Body of pancreas (tissue), 4 donors: Measurements from ENCODE around the gene CEP85L. TPM values are rescaled to one million over a fixed set of nuclear protein-coding genes. Genes with fewer than 3 reads are reported as not detected.
"Not testable (repeated sequence)": the region's sequence is repeated elsewhere in the genome, so short reads cannot be mapped to it uniquely, and the experiment has no call there.

Experiments used
- ATAC-seq: fragments of 150-250 bp; one replicate; pipeline ENCODE4 v1.9.1; 2016
- DNase-seq, 4 donors: peaks; one replicate each; pipeline ENCODE4 v3.0.0-alpha.2; 2019
- H3K27ac ChIP-seq, 4 donors: fragments of 200-600 bp; sonication (generic); 1 replicate in 3 of 4; 2 replicates in 1 of 4; pipeline versions ENCODE4 v1.5.1 to v1.6.1; 2016 to 2019; ENCODE audit warnings: mild to moderate bottlenecking in 1 of 4, mixed read lengths in 1 of 4, moderate library complexity in 1 of 4
- H3K27me3 ChIP-seq, 2 donors: fragments of 200-600 bp; sonication (generic); one replicate each; pipeline ENCODE4 v1.6.0; 2016; ENCODE audit warnings: mild to moderate bottlenecking in 1 of 2
- H3K36me3 ChIP-seq, 2 donors: fragments of 200-600 bp; sonication (generic); replicated peaks in 1 of 2; 2 replicates each; pipeline ENCODE4 v1.5.1; 2016; ENCODE audit warnings: low read depth in 2 of 2; ENCODE audit not compliant: insufficient read depth in 1 of 2
- H3K4me1 ChIP-seq: fragments of 200-600 bp; sonication (generic); one replicate; pipeline ENCODE4 v1.6.0; 2016
- H3K4me3 ChIP-seq, 2 donors: fragments of 200-600 bp; sonication (generic); 1 replicate in 1 of 2; 2 replicates in 1 of 2; pipeline ENCODE4 v1.5.1; 2016 to 2019
- H3K9me3 ChIP-seq, 3 donors: fragments of 200-600 bp; sonication (generic); 1 replicate in 2 of 3; 2 replicates in 1 of 3; pipeline ENCODE4 v1.5.1; 2016
- CTCF ChIP-seq, 7 experiments: fragments of 450-650 bp in 4 of 7; fragments of 200-600 bp in 3 of 7; sonication (generic) in 3 of 7; IDR thresholded peaks; one replicate each; pipeline ENCODE4 v1.5.1; 2016 to 2019; ENCODE audit warnings: antibody characterized with exemption in 7 of 7
- POLR2A ChIP-seq, 3 donors: fragments of 450-650 bp; IDR thresholded peaks; one replicate each; pipeline ENCODE4 v1.6.1; 2016; ENCODE audit warnings: antibody characterized with exemption in 3 of 3, mild to moderate bottlenecking in 2 of 3
- WGBS, 2 donors: methylation state at CpG; one replicate each; pipeline ENCODE4 v1.1.5; 2017; 5-methylcytosine and 5-hydroxymethylcytosine counted together
- intact Hi-C: fragments of 100-400 bp; cut with DNase I; formaldehyde crosslinking; loops from one replicate; pipeline ENCODE4 v1.15.1; 2023
- total RNA-seq, 2 donors: library from RNA; depleted of rRNA; stranded (reverse); fragments of >200 nt; gene quantifications; one replicate each; pipeline ENCODE4 v1.1.0, GENCODE V29; 2016

The CEP85L gene
- total RNA-seq, 2 donors from 2014 or later, result 8.2 to 9.9 TPM

- H3K4me1 ChIP-seq, result no peaks in the 10 kb centered on the region
- no peaks in the 10 kb centered on the region for H3K36me3 ChIP-seq
- peaks cover 0 to 30% (median 0%) of the 10 kb centered on the region in 3 donors for H3K9me3 ChIP-seq
- TF ChIP-seq POLR2A (IDR thresholded peaks at IDR 0.05) (no peak), CTCF (IDR thresholded peaks at IDR 0.05) (no peak)
- ATAC-seq, result no peak
- H3K4me3 ChIP-seq, result no peak overlapping the region
- no peaks in the 10 kb centered on the region for H3K27me3 ChIP-seq
- no peak overlapping the region for H3K27ac ChIP-seq
- intact Hi-C loops, result no loop called here
- no peak for DNase-seq
Measured at GRCh38 chr6:118451839-118452238, 199.6 kb downstream of the CEP85L start.

- no peak for TF ChIP-seq POLR2A (IDR thresholded peaks at IDR 0.05)
- no peak for TF ChIP-seq CTCF (IDR thresholded peaks at IDR 0.05)
- Histone ChIP-seq H3K4me1 (no peaks in the 10 kb centered on the region), H3K9me3 (peaks cover 0 to 13% (median 0%) of the 10 kb centered on the region in 3 donors), H3K27me3 (no peaks in the 10 kb centered on the region), H3K4me3 (no peak overlapping the region), H3K27ac (no peak overlapping the region), H3K36me3 (no peaks in the 10 kb centered on the region)
- no peak for DNase-seq
- ATAC-seq, result no peak
- 82 to 100% methylated on average over 1 of the region's 1 CpG for WGBS, 2 donors
- intact Hi-C loops, result no loop called here
Measured at GRCh38 chr6:118444796-118445195, 206.6 kb downstream of the CEP85L start.

DNA sequence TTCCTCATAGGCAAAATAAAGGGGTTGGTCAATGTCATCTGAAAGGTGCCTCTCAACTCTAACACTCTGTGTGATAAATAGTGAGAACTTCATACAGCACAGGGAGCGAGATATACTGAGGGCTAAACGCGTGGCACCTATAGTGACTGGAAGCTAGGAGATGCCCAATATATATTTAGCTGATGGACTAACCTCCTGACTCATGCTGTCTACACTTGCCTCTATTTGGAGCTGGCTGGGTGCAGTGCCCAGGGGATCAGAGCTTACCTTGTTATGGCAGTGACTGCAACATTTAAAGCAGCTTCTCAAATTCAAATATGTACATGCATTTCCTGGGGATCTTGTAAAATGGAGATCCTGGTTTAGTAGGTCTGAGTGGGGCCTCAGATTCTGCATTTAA, 214.9 kb downstream of the CEP85L start:
- Histone ChIP-seq H3K36me3 (no peaks in the 10 kb centered on the region), H3K4me1 (no peaks in the 10 kb centered on the region), H3K9me3 (no peaks in the 10 kb centered on the region), H3K4me3 (no peak overlapping the region), H3K27me3 (no peaks in the 10 kb centered on the region), H3K27ac (no peak overlapping the region)
- no peak for DNase-seq
- TF ChIP-seq CTCF (IDR thresholded peaks at IDR 0.05) (no peak), POLR2A (IDR thresholded peaks at IDR 0.05) (no peak)
- WGBS, 2 donors, result 50 to 54% methylated on average over 3 of the region's 3 CpGs
- intact Hi-C loops, result no loop called here
- no peak for ATAC-seq

DNA sequence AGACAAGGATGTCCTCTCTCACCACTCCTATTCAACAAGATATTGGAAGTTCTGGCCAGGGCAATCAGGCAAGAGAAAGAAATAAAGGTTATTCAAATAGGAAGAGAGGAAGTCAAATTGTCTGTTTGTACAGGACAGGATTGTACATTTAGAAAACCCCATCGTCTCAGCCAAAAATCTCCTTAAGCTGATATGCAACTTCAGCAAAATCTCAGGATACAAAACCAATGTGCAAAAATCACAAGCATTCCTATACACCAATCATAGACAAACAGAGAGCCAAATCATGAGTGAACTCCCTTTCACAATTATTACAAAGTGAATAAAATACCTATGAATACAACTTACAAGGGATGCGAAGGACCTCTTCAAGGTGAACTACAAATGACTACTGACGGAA, 217.2 kb downstream of the CEP85L start:
- ATAC-seq, H3K4me3 ChIP-seq, H3K4me1 ChIP-seq, H3K9me3 ChIP-seq, DNase-seq, H3K36me3 ChIP-seq, H3K27ac ChIP-seq, H3K27me3 ChIP-seq, intact Hi-C loops: not testable (repeated sequence)
- WGBS, 2 donors, result 88 to 97% methylated on average over 3 of the region's 3 CpGs

- intact Hi-C loops, H3K27me3 ChIP-seq, H3K4me3 ChIP-seq, H3K27ac ChIP-seq, DNase-seq, ATAC-seq, H3K36me3 ChIP-seq, H3K4me1 ChIP-seq, H3K9me3 ChIP-seq: not testable (repeated sequence)
- WGBS, 2 donors, result 70 to 71% methylated on average over 1 to 5 of the region's 5 CpGs
Measured at GRCh38 chr6:118421312-118421711, 230.1 kb downstream of the CEP85L start.

GRCh38 chr6:118419448-118420394, 231.7 kb downstream of the CEP85L start:
- no peak overlapping the region for H3K27ac ChIP-seq
- ATAC-seq, result no peak
- H3K4me3 ChIP-seq, result no peak overlapping the region
- no peaks in the 10 kb centered on the region for H3K9me3 ChIP-seq
- H3K4me1 ChIP-seq, result no peaks in the 10 kb centered on the region
- no peaks in the 10 kb centered on the region for H3K27me3 ChIP-seq
- DNase-seq, result no peak
- intact Hi-C loops, result no loop called here
- H3K36me3 ChIP-seq, result no peaks in the 10 kb centered on the region
- TF ChIP-seq POLR2A (IDR thresholded peaks at IDR 0.05) (no peak), CTCF (IDR thresholded peaks at IDR 0.05) (no peak)
